SU-DHL-6 (cell line): ENCODE measurements around the gene ZFAND6.

Source experiments
- H2AFZ ChIP-seq: fragments of 200-600 bp; sonication (generic); 2 replicates; pipeline ENCODE4 v1.6.1; 2014; ENCODE audit warnings: low read depth, mild to moderate bottlenecking, moderate library complexity, mixed read lengths, antibody characterized with exemption, low read length; ENCODE audit not compliant: severe bottlenecking
- H3F3A ChIP-seq: fragments of 200-600 bp; shearing (Covaris generic); 2 replicates; pipeline ENCODE4 v1.6.0; 2016; ENCODE audit warnings: antibody characterized with exemption, mild to moderate bottlenecking; ENCODE audit not compliant: insufficient read depth
- H3K27ac ChIP-seq: fragments of 200-600 bp; sonication (generic); 2 replicates; pipeline ENCODE4 v1.5.1; 2016; ENCODE audit warnings: low read depth, mild to moderate bottlenecking, low read length, moderate library complexity, mixed read lengths
- H3K27me3 ChIP-seq: fragments of 200-600 bp; sonication (generic), shearing (Covaris generic); 2 replicates; pipeline ENCODE4 v1.6.0; 2014; ENCODE audit warnings: mild to moderate bottlenecking, low read length
- H3K36me3 ChIP-seq: fragments of 200-600 bp; sonication (generic); 2 replicates; pipeline ENCODE4 v1.6.1; 2014; ENCODE audit warnings: mild to moderate bottlenecking, low read length, mixed read lengths
- H3K4me2 ChIP-seq: fragments of 300-600, 200-600 bp; shearing (Covaris generic), sonication (generic); 2 replicates; pipeline ENCODE4 v1.6.0; 2014; ENCODE audit warnings: low read length, low read depth, mild to moderate bottlenecking; ENCODE audit not compliant: poor library complexity, severe bottlenecking
- H3K4me3 ChIP-seq: fragments of 200-600 bp; sonication (generic); 2 replicates; pipeline ENCODE4 v1.5.1; 2014; ENCODE audit warnings: antibody characterized with exemption, low read length, mild to moderate bottlenecking, mixed read lengths; ENCODE audit not compliant: insufficient read depth, poor library complexity, severe bottlenecking
- H3K79me2 ChIP-seq: fragments of 200-600 bp; sonication (generic); 2 replicates; pipeline ENCODE4 v1.6.1; 2014; ENCODE audit warnings: mild to moderate bottlenecking, low read length, moderate library complexity; ENCODE audit not compliant: insufficient read depth
- H3K9ac ChIP-seq: fragments of 200-600 bp; sonication (generic); 2 replicates; pipeline ENCODE4 v1.7.0; 2014; ENCODE audit warnings: mild to moderate bottlenecking, low read length
- H3K9me2 ChIP-seq: fragments of 200-600 bp; sonication (generic); replicated peaks from 2 replicates; pipeline ENCODE4 v1.6.1; 2014; ENCODE audit warnings: low read length; ENCODE audit not compliant: insufficient read depth
- H3K9me3 ChIP-seq: fragments of 200-600 bp; sonication (generic); 2 replicates; pipeline ENCODE4 v1.6.1; 2014; ENCODE audit warnings: low read length, mixed read lengths; ENCODE audit not compliant: insufficient read depth
- H4K20me1 ChIP-seq: fragments of 200-600 bp; sonication (generic); 2 replicates; pipeline ENCODE4 v1.6.1; 2014; ENCODE audit warnings: low read depth, mild to moderate bottlenecking, antibody characterized with exemption, low read length, moderate library complexity, mixed read lengths
- CTCF ChIP-seq: fragments of 200-600 bp; sonication (generic); IDR thresholded peaks from one replicate; pipeline ENCODE4 v1.5.1; 2017; ENCODE audit warnings: antibody characterized with exemption, mild to moderate bottlenecking, low read length, moderate library complexity; ENCODE audit not compliant: insufficient read depth, poor library complexity, severe bottlenecking
- EZH2phosphoT487 ChIP-seq: fragments of 200-600 bp; sonication (generic), shearing (Covaris generic); conservative IDR thresholded peaks from 2 replicates; pipeline ENCODE4 v1.6.1; 2018; ENCODE audit warnings: mild to moderate bottlenecking, antibody characterized with exemption, low read length, moderate library complexity, mixed read lengths

The ZFAND6 gene

GRCh38 chr15:80163217-80163616 is 103.7 kb downstream of the ZFAND6 start:
- H3K79me2 ChIP-seq, result no peaks in the 10 kb centered on the region
- H3K4me2 ChIP-seq, result no peak overlapping the region
- no peak overlapping the region for H3K27ac ChIP-seq
- H3K9me2 ChIP-seq, result no peaks in the 10 kb centered on the region
- no peak overlapping the region for H3K4me3 ChIP-seq
- no peak overlapping the region for H3K9ac ChIP-seq
- H3K9me3 ChIP-seq, result no peaks in the 10 kb centered on the region
- no peaks in the 10 kb centered on the region for H3K27me3 ChIP-seq
- H2AFZ ChIP-seq, result no peak overlapping the region
- no peaks in the 10 kb centered on the region for H3F3A ChIP-seq
- no peaks in the 10 kb centered on the region for H3K36me3 ChIP-seq
- no peaks in the 10 kb centered on the region for H4K20me1 ChIP-seq
- TF ChIP-seq CTCF (no peak), EZH2phosphoT487 (no peak)

GRCh38 chr15:80163897-80164296 is 104.4 kb downstream of the ZFAND6 start:
- no peaks in the 10 kb centered on the region for H3K27me3 ChIP-seq
- no peaks in the 10 kb centered on the region for H3K9me3 ChIP-seq
- no peaks in the 10 kb centered on the region for H3K36me3 ChIP-seq
- no peaks in the 10 kb centered on the region for H3K9me2 ChIP-seq
- no peak overlapping the region for H3K27ac ChIP-seq
- no peak overlapping the region for H3K4me3 ChIP-seq
- TF ChIP-seq EZH2phosphoT487 (no peak), CTCF (no peak)
- H3K9ac ChIP-seq, result no peak overlapping the region
- H3F3A ChIP-seq, result no peaks in the 10 kb centered on the region
- no peaks in the 10 kb centered on the region for H4K20me1 ChIP-seq
- no peaks in the 10 kb centered on the region for H3K79me2 ChIP-seq
- no peak overlapping the region for H3K4me2 ChIP-seq
- no peak overlapping the region for H2AFZ ChIP-seq

- H3K36me3 ChIP-seq, result no peaks in the 10 kb centered on the region
- H3K4me2 ChIP-seq, result no peak overlapping the region
- H3K4me3 ChIP-seq, result no peak overlapping the region
- H3K27ac ChIP-seq, result no peak overlapping the region
- H3K9me2 ChIP-seq, result no peaks in the 10 kb centered on the region
- H3K79me2 ChIP-seq, result no peaks in the 10 kb centered on the region
- no peaks in the 10 kb centered on the region for H4K20me1 ChIP-seq
- no peaks in the 10 kb centered on the region for H3K9me3 ChIP-seq
- TF ChIP-seq CTCF (no peak), EZH2phosphoT487 (no peak)
- H3K27me3 ChIP-seq, result no peaks in the 10 kb centered on the region
- no peak overlapping the region for H2AFZ ChIP-seq
- no peaks in the 10 kb centered on the region for H3F3A ChIP-seq
- H3K9ac ChIP-seq, result no peak overlapping the region
These were observed 108.5 kb downstream of the ZFAND6 start for GRCh38 chr15:80167936-80168335.
